SK-N-SH (cell line): ENCODE results near the gene PIP5K1C. TPM values are rescaled to one million over a fixed set of nuclear protein-coding genes. Genes with fewer than 3 reads are reported as not detected.

Source experiments
- CTCF ChIA-PET: fragments of 300-600, 350-600 bp; formaldehyde crosslinking; extraction: SDS; loops from one replicate; lab custom pipeline; 2021; lab: Yijun Ruan, JAX
- POLR2A ChIA-PET: fragments of 350-600 bp; sonication (Branson Sonifier 250); formaldehyde crosslinking; extraction: SDS; loops from one replicate; lab custom pipeline; 2020; ENCODE audit warnings: antibody characterized with exemption, inconsistent platforms; lab: Yijun Ruan, JAX
- DNase-seq: peaks from one replicate; pipeline ENCODE4 v3.0.0; 2012
- H2AFZ ChIP-seq: fragments of 200-600 bp; sonication (generic); 2 replicates; pipeline ENCODE4 v1.8.1; 2016; ENCODE audit warnings: antibody characterized with exemption, mild to moderate bottlenecking, low read depth
- H3F3A ChIP-seq: fragments of 200-600 bp; sonication (generic); replicated peaks from 2 replicates; pipeline ENCODE3; 2016; ENCODE audit warnings: antibody characterized with exemption, mild to moderate bottlenecking; ENCODE audit not compliant: insufficient read depth
- H3K27ac ChIP-seq, 2 experiments: fragments of 200-500 bp in 1 of 2; fragments of 200-600 bp in 1 of 2; sonication (Bioruptor generic) in 1 of 2; sonication (generic), shearing (Covaris generic) in 1 of 2; 2 replicates each; pipeline versions ENCODE4 v1.5.1 to v1.6.1; 2014 to 2016; ENCODE audit warnings: low read depth in 2 of 2, inconsistent platforms in 1 of 2, low read length in 1 of 2, mild to moderate bottlenecking in 1 of 2, mixed read lengths in 1 of 2
- H3K27me3 ChIP-seq: fragments of 200-600 bp; sonication (generic), shearing (Covaris generic); 2 replicates; pipeline ENCODE4 v1.6.1; 2016; ENCODE audit warnings: mixed run types; ENCODE audit not compliant: insufficient read depth
- H3K36me3 ChIP-seq, 2 experiments: fragments of 200-500 bp in 1 of 2; fragments of 200-600 bp in 1 of 2; sonication (Bioruptor generic) in 1 of 2; sonication (generic) in 1 of 2; replicated peaks in 1 of 2; 2 replicates each; pipeline versions ENCODE3 to v1.5.1; 2014 to 2016; ENCODE audit warnings: low read length in 1 of 2, mild to moderate bottlenecking in 1 of 2; ENCODE audit not compliant: insufficient read depth in 2 of 2, control insufficient read depth in 1 of 2
- H3K4me1 ChIP-seq, 2 experiments: fragments of 200-500 bp in 1 of 2; fragments of 200-600 bp in 1 of 2; sonication (Bioruptor generic) in 1 of 2; sonication (generic), shearing (Covaris generic) in 1 of 2; 2 replicates each; pipeline versions ENCODE4 v1.5.1 to v1.6.1; 2014 to 2016; ENCODE audit warnings: low read depth in 1 of 2, low read length in 1 of 2, mixed run types in 1 of 2; ENCODE audit not compliant: insufficient read depth in 2 of 2, control insufficient read depth in 1 of 2
- H3K4me2 ChIP-seq: fragments of 200-600 bp; sonication (generic), shearing (Covaris generic); 2 replicates; pipeline ENCODE4 v1.6.1; 2017; ENCODE audit warnings: mixed run types
- H3K4me3 ChIP-seq, 2 experiments: fragments of 200-500 bp in 1 of 2; fragments of 200-600 bp in 1 of 2; sonication (Bioruptor generic) in 1 of 2; sonication (generic), shearing (Covaris generic) in 1 of 2; 2 replicates each; pipeline versions ENCODE4 v1.5.1 to v1.8.1; 2014 to 2016; ENCODE audit warnings: low read depth in 2 of 2, inconsistent platforms in 1 of 2, low read length in 1 of 2, mild to moderate bottlenecking in 1 of 2, mixed read lengths in 1 of 2, moderate library complexity in 1 of 2
- H3K79me2 ChIP-seq: fragments of 200-600 bp; sonication (generic); 2 replicates; pipeline ENCODE4 v1.8.1; 2017; ENCODE audit warnings: mild to moderate bottlenecking; ENCODE audit not compliant: insufficient read depth
- H3K9ac ChIP-seq: fragments of 200-600 bp; sonication (generic); 2 replicates; pipeline ENCODE4 v1.6.1; 2017; ENCODE audit warnings: mixed run types
- H3K9me2 ChIP-seq: fragments of 200-600 bp; sonication (generic); 2 replicates; pipeline ENCODE4 v1.6.1; 2017; ENCODE audit warnings: mixed run types
- H3K9me3 ChIP-seq: fragments of 200-600 bp; sonication (generic); 2 replicates; pipeline ENCODE4 v1.6.1; 2017; ENCODE audit warnings: mixed run types, mild to moderate bottlenecking, moderate library complexity
- H4K20me1 ChIP-seq: fragments of 200-600 bp; sonication (generic); 2 replicates; pipeline ENCODE4 v1.6.1; 2017; ENCODE audit warnings: mild to moderate bottlenecking, mixed run types; ENCODE audit not compliant: insufficient read depth
- CHD2 ChIP-seq: fragments of 150-350 bp; IDR thresholded peaks from 2 replicates; pipeline ENCODE4 v1.6.1; 2018; ENCODE audit warnings: low read length; ENCODE audit not compliant: partially characterized antibody
- CTCF ChIP-seq: fragments of 200-600 bp; sonication (generic); IDR thresholded peaks from 2 replicates; pipeline ENCODE4 v1.6.1; 2017; ENCODE audit warnings: antibody characterized with exemption, mild to moderate bottlenecking, moderate library complexity
- FOXJ3 ChIP-seq: sonication (generic); formaldehyde crosslinking; IDR thresholded peaks from 2 replicates; pipeline ENCODE4 v1.5.1; 2020; ENCODE audit warnings: mild to moderate bottlenecking, missing genetic modification reagents
- IRF3 ChIP-seq: fragments of 150-350 bp; IDR thresholded peaks from 2 replicates; pipeline ENCODE4 v1.6.1; 2016; ENCODE audit warnings: mild to moderate bottlenecking, low read depth, low read length
- JUND ChIP-seq: IDR thresholded peaks from 2 replicates; pipeline ENCODE4 v1.4.0; 2012
- NRF1 ChIP-seq: IDR thresholded peaks from 2 replicates; pipeline ENCODE4 v1.6.1; 2012; ENCODE audit warnings: low read depth, mild to moderate bottlenecking, low read length
- RAD21 ChIP-seq: IDR thresholded peaks from 2 replicates; pipeline ENCODE4 v1.6.1; 2012; ENCODE audit warnings: mild to moderate bottlenecking, low read length
- RFX5 ChIP-seq: IDR thresholded peaks from 2 replicates; pipeline ENCODE4 v1.6.1; 2012; ENCODE audit warnings: mild to moderate bottlenecking, improper control_type of control experiment, low read length
- SMC3 ChIP-seq: IDR thresholded peaks from 2 replicates; pipeline ENCODE4 v1.6.1; 2012; ENCODE audit warnings: low read depth, low read length, improper control_type of control experiment
- TAF1 ChIP-seq: IDR thresholded peaks from 2 replicates; pipeline ENCODE4 v1.6.1; 2012; ENCODE audit warnings: low read depth, mild to moderate bottlenecking, low read length, moderate library complexity, borderline replicate concordance
- USF1 ChIP-seq: IDR thresholded peaks from 2 replicates; pipeline ENCODE4 v1.4.0; 2012; ENCODE audit warnings: low read depth, borderline replicate concordance
- USF2 ChIP-seq: fragments of 150-350 bp; IDR thresholded peaks from 2 replicates; pipeline ENCODE4 v1.6.1; 2017; ENCODE audit warnings: antibody characterized with exemption, low read length, low read depth, borderline replicate concordance
- YY1 ChIP-seq: IDR thresholded peaks from 2 replicates; pipeline ENCODE4 v1.4.0; 2012; ENCODE audit warnings: low read depth, mild to moderate bottlenecking
- WGBS: methylation state at CpG from one replicate; pipeline ENCODE4 v1.1.6; 2017; ENCODE audit warnings: low lambda C conversion rate; 5-methylcytosine and 5-hydroxymethylcytosine counted together
- polyA plus RNA-seq, 3 experiments: library from polyadenylated mRNA; depleted of rRNA; stranded (reverse); fragments of >200 nt; gene quantifications; 2 replicates each; pipeline ENCODE4 v1.2.3, GENCODE V29; 2012

Gene PIP5K1C
- polyA plus RNA-seq, 1 of the 3 experiments (the other 2 are of a cell fraction), result 12.3 TPM

GRCh38 chr19:3619631-3620012, 80.6 kb downstream of the PIP5K1C start (continued):
- TF ChIP-seq USF2, result no peak

- no peak overlapping the region for H2AFZ ChIP-seq
- 91% methylated on average over 16 of the region's 31 CpGs for WGBS
- H3K79me2 ChIP-seq, result peaks cover 13% of the 10 kb centered on the region; the same call in 1 of the 2 replicates
- no peak overlapping the region for H3K9ac ChIP-seq
- peaks cover 0 to 19% of the 10 kb centered on the region in 2 experiments for H3K36me3 ChIP-seq
- POLR2A ChIA-PET, result no interaction called here
- no peak for TF ChIP-seq YY1
- no peak for TF ChIP-seq TAF1
- no peak for TF ChIP-seq RAD21
- no peak for TF ChIP-seq SMC3
- TF ChIP-seq NRF1, result no peak
- no peak for TF ChIP-seq CHD2
- no peak for TF ChIP-seq USF1
- TF ChIP-seq RFX5, result no peak
- TF ChIP-seq FOXJ3 (CRISPR knock-in tag), result no peak
- no peak overlapping the region; a peak in 1 of 4 replicates for H3K4me3 ChIP-seq
- no peaks in the 10 kb centered on the region for H4K20me1 ChIP-seq
- no peak for DNase-seq
- H3K4me1 ChIP-seq, result peaks cover 0 to 3% of the 10 kb centered on the region in 2 experiments; a peak in 1 of 4 replicates
- no peak overlapping the region for H3K27ac ChIP-seq
- H3F3A ChIP-seq, result no peaks in the 10 kb centered on the region
- H3K27me3 ChIP-seq, result no peaks in the 10 kb centered on the region
- CTCF ChIA-PET, result interaction anchor here (0.7 to 5.8 kb wide), 13 partner anchors 8 to 315 kb away, joined by 3 to 49 read pairs (median 6); partner anchors contain the start of genes GIPC3, MFSD12 and TJP3
- H3K9me3 ChIP-seq, result no peaks in the 10 kb centered on the region
- no peaks in the 10 kb centered on the region for H3K9me2 ChIP-seq
- H3K4me2 ChIP-seq, result no peak overlapping the region
Observed at GRCh38 chr19:3618811-3619630, 81.2 kb downstream of the PIP5K1C start.

- CTCF ChIA-PET, result interaction anchor here (0.7 to 5.8 kb wide), 12 partner anchors 9 to 314 kb away, joined by 3 to 49 read pairs (median 6); partner anchors contain the start of genes GIPC3, MFSD12 and TJP3
Observed at GRCh38 chr19:3618144-3618810, 82.0 kb downstream of the PIP5K1C start.

More at GRCh38 chr19:3618144-3618810, 82.0 kb downstream of the PIP5K1C start:
- Histone ChIP-seq H2AFZ (no peak overlapping the region), H3F3A (no peaks in the 10 kb centered on the region), H3K27ac (no peak overlapping the region), H3K9me3 (no peaks in the 10 kb centered on the region), H4K20me1 (no peaks in the 10 kb centered on the region), H3K27me3 (no peaks in the 10 kb centered on the region), H3K79me2 (peaks cover 8% of the 10 kb centered on the region; the same call in 1 of the 2 replicates), H3K36me3 (peaks cover 0 to 23% of the 10 kb centered on the region in 2 experiments)
- POLR2A ChIA-PET, result no interaction called here
- peak; percentile 98 for DNase-seq
- 81% methylated on average over 11 of the region's 31 CpGs for WGBS
- TF ChIP-seq IRF3, result no peak
- peak; percentile 88 for TF ChIP-seq CTCF
- TF ChIP-seq JUND, result no peak
- peak; percentile 70 for TF ChIP-seq RAD21
- peak; percentile 79 for TF ChIP-seq SMC3
- TF ChIP-seq, all 33 proteins: peak for 3
- Histone ChIP-seq H3K4me3 (no peak overlapping the region; a peak in 1 of 4 replicates), H3K4me1 (peaks cover 0 to 3% of the 10 kb centered on the region in 2 experiments; a peak in 1 of 4 replicates), H3K4me2 (no peak overlapping the region), H3K9ac (no peak overlapping the region), H3K9me2 (no peaks in the 10 kb centered on the region)
